LNCaP clone FGC (cell line): Measurements from ENCODE around the gene LAMA2.

Source experiments
- DNase-seq: peaks from one replicate; pipeline ENCODE4 v3.0.0-alpha.2; 2011; ENCODE audit warnings: low read depth
- H3K4me3 ChIP-seq: 2 replicates; pipeline ENCODE4 v1.5.1; 2011; ENCODE audit warnings: mild to moderate bottlenecking, low read depth, low read length, control low read depth
- CTCF ChIP-seq: IDR thresholded peaks from 2 replicates; pipeline ENCODE4 v1.5.1; 2012; ENCODE audit warnings: mild to moderate bottlenecking; ENCODE audit not compliant: control insufficient read depth, insufficient read depth; ENCODE audit errors: extremely low read depth

LAMA2 gene

DNA sequence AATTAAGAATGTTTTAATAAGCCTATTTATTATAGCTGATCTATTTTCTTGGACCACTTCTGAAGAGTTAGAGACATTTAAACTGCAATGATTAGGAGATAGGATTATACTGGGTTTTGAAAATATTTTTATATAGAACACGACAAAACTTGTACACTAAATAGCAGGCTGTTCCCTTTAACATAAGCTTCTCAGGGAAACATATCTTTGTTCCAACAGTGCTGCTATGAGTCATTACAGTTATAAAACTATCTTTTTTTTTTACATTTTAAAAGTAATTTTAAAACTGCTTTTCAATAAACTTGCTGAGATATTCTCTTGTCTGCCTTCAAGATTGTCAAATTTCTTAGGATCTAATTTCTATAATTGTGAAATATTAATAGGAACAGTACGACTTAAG is 438.0 kb downstream of the LAMA2 start:
- DNase-seq, result no peak
- no peak overlapping the region for H3K4me3 ChIP-seq
- TF ChIP-seq CTCF, result no peak

GRCh38 chr6:129321303-129321702 is 438.4 kb downstream of the LAMA2 start:
- no peak overlapping the region for H3K4me3 ChIP-seq
- no peak for TF ChIP-seq CTCF
- DNase-seq, result no peak

- no peak overlapping the region for H3K4me3 ChIP-seq
- no peak for DNase-seq
- TF ChIP-seq CTCF, result no peak
These were observed 441.4 kb downstream of the LAMA2 start for GRCh38 chr6:129324345-129324744.

GRCh38 chr6:129329678-129330077 is 446.7 kb downstream of the LAMA2 start:
- TF ChIP-seq CTCF, result no peak
- no peak overlapping the region for H3K4me3 ChIP-seq
- DNase-seq, result no peak

DNA sequence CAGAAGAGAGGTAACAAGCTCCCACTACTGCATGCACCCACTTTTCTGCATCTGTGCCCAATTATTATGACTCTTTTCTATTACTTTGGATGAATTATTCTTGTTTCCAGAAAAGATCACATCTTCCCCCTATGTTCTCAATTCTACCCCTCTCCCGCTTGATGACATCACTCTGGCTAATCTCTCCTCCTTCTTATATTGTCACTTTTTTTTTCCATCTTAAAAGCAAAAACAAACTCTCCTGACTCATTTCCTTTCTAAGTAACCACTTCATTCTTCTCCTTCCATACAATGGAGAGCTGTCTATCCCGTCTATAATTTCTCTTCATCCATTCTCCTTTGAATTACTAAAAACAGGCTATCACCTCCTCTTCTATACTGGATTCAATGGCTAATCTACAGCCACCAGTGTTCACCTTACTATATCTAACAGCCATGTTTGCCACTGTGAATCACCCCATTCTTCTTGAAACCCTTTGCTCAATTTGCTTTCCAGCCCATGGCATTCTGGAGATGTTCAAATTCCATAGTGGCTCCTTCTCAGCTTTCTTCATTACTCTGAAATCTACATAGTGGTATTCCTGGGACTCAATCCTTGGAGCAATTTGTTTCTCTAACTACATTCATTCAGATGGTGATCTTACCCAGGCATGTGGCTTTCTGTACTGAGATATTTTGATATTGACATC is 448.7 kb downstream of the LAMA2 start:
- TF ChIP-seq CTCF, result no peak
- H3K4me3 ChIP-seq, result no peak overlapping the region
- DNase-seq, result no peak

DNA sequence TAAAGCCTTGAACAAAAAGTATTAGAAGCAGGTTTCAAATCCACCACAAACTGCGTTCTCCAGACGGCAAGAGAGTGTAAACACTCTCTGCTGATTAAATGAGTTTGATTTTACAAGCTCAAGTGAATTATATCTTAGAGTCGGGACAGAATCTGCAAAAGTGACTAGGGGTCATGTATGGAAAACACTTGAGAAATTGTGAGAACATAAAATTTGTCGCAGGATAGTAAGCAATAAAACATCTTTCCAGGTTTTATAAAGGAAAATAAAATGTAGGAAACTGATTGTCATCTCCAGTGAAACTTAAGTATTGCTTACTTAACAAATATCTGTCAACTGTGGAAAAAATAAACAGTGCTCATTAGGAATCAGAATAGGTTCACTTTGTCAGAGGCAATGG is 452.9 kb downstream of the LAMA2 start:
- H3K4me3 ChIP-seq, result no peak overlapping the region
- no peak for DNase-seq
- TF ChIP-seq CTCF, result no peak

- H3K4me3 ChIP-seq, result no peak overlapping the region
- DNase-seq, result no peak
- TF ChIP-seq CTCF, result no peak
These were observed 455.7 kb downstream of the LAMA2 start for GRCh38 chr6:129338683-129339082.
